Thyroid gland (tissue), 4 donors: ENCODE measurements around the gene BMP6.

Experiments
- POLR2A ChIP-seq, 2 donors: fragments of 450-650 bp; IDR thresholded peaks; one replicate each; pipeline ENCODE4 v1.6.1; 2017; ENCODE audit warnings: antibody characterized with exemption in 2 of 2, mild to moderate bottlenecking in 2 of 2, moderate library complexity in 1 of 2
- TF ChIP-seq, protein P1 (sequence below), 6 experiments: fragments of 200-600 bp in 3 of 6; fragments of 450-650 bp in 3 of 6; sonication (generic) in 3 of 6; IDR thresholded peaks; one replicate each; pipeline ENCODE4 v1.5.1; 2016 to 2019; ENCODE audit warnings: antibody characterized with exemption in 6 of 6, mild to moderate bottlenecking in 2 of 6, inconsistent platforms in 1 of 6, moderate library complexity in 1 of 6

DNA sequence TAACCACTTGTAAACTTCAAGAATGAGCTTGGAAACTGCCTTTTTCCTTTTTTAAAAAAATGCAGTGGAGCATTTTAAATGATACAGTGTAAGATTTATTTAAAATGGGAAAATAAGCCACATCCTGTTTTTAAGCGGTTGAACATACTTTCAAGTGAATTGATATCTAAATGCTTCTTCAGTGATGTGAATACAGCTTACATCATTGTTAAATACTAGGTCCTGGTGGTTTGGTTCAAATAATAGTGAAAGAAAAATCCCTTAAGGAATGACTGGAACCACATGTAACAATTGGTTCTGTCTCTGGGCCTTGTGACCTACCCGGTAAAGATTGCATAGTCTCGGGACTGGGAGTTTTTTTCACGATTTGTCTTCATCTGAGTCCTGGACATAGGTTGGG, 44.2 kb downstream of the BMP6 start:
- TF ChIP-seq, protein P1, sequence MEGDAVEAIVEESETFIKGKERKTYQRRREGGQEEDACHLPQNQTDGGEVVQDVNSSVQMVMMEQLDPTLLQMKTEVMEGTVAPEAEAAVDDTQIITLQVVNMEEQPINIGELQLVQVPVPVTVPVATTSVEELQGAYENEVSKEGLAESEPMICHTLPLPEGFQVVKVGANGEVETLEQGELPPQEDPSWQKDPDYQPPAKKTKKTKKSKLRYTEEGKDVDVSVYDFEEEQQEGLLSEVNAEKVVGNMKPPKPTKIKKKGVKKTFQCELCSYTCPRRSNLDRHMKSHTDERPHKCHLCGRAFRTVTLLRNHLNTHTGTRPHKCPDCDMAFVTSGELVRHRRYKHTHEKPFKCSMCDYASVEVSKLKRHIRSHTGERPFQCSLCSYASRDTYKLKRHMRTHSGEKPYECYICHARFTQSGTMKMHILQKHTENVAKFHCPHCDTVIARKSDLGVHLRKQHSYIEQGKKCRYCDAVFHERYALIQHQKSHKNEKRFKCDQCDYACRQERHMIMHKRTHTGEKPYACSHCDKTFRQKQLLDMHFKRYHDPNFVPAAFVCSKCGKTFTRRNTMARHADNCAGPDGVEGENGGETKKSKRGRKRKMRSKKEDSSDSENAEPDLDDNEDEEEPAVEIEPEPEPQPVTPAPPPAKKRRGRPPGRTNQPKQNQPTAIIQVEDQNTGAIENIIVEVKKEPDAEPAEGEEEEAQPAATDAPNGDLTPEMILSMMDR (IDR thresholded peaks at IDR 0.05) = no peak
- no peak for TF ChIP-seq POLR2A (IDR thresholded peaks at IDR 0.05)
